Measurements from ENCODE around the gene RASGRF1.

- TF ChIP-seq CTCF (conservative IDR thresholded peaks at IDR 0.05; ENCODE audit: low read length): no peak
- no peak for TF ChIP-seq EZH2phosphoT487 (IDR thresholded peaks at IDR 0.05; ENCODE audit: borderline replicate concordance)
These were observed 168.6 kb downstream of the RASGRF1 start for GRCh38 chr15:78921940-78922339.
